ENCODE data around the gene GLYR1.

DNA sequence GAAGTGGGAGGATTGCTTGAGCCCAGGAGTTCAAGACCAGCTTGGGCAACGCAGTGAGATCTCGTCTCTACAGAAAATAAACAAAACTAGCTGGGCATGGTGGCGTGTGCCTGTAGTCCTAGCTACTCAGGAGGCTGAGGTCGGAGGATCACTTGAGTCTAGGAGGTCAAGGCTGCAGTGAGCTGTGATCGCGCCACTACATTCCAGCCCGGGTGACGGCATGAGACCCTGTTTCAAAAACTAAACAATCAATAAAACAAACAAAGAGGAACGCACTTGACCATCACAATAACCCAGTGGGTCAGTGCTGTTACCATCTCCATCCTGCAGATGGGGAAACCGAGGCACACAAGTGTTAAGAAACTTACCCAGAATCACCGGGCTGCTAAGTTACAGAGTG is 93.9 kb downstream of the GLYR1 start:
- TF ChIP-seq, protein P1, sequence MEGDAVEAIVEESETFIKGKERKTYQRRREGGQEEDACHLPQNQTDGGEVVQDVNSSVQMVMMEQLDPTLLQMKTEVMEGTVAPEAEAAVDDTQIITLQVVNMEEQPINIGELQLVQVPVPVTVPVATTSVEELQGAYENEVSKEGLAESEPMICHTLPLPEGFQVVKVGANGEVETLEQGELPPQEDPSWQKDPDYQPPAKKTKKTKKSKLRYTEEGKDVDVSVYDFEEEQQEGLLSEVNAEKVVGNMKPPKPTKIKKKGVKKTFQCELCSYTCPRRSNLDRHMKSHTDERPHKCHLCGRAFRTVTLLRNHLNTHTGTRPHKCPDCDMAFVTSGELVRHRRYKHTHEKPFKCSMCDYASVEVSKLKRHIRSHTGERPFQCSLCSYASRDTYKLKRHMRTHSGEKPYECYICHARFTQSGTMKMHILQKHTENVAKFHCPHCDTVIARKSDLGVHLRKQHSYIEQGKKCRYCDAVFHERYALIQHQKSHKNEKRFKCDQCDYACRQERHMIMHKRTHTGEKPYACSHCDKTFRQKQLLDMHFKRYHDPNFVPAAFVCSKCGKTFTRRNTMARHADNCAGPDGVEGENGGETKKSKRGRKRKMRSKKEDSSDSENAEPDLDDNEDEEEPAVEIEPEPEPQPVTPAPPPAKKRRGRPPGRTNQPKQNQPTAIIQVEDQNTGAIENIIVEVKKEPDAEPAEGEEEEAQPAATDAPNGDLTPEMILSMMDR (IDR thresholded peaks at IDR 0.05) = no peak
- no peak for TF ChIP-seq EZH2phosphoT487 (IDR thresholded peaks at IDR 0.05)
